Hematopoietic multipotent progenitor cell treated with erythropoietin and hydrocortisone succinate and interleukin-3 and kit ligand, for 4 days (in vitro differentiated cells): ENCODE measurements around the gene FAM90A1.
A peak's percentile ranks its signal among the peaks of the same experiment; 100 is the strongest.
"Not testable (repeated sequence)": the region's sequence is repeated elsewhere in the genome, so short reads cannot be mapped to it uniquely, and the experiment has no call there.

Experiments
- DNase-seq: peaks from one replicate; pipeline ENCODE4 v3.0.0-alpha.2; 2015

Gene FAM90A1

GRCh38 chr12:8226992-8227731, at the start of gene FAM90A1:
Gene FAM90A1, minus strand, starts transcription at chr12:8227618. Its CDS starts 2,786 bp downstream, at chr12:8224832.
- DNase-seq: peak; percentile 37

GRCh38 chr12:8276397-8276796, 49.0 kb upstream of the FAM90A1 start:
- DNase-seq: not testable (repeated sequence)

GRCh38 chr12:8266706-8267105, 39.3 kb upstream of the FAM90A1 start:
- DNase-seq: peak; percentile 6

GRCh38 chr12:8264236-8264635, 36.8 kb upstream of the FAM90A1 start:
- not testable (repeated sequence) for DNase-seq

GRCh38 chr12:8261111-8261554, 33.7 kb upstream of the FAM90A1 start:
- peak; percentile 83 for DNase-seq

- DNase-seq: not testable (repeated sequence)
Observed at GRCh38 chr12:8256356-8256755, 28.9 kb upstream of the FAM90A1 start.

GRCh38 chr12:8254705-8255104, 27.3 kb upstream of the FAM90A1 start:
- DNase-seq: not testable (repeated sequence)

- DNase-seq: not testable (repeated sequence)
Observed at GRCh38 chr12:8252056-8252818, 24.8 kb upstream of the FAM90A1 start.

GRCh38 chr12:8251616-8252015, 24.2 kb upstream of the FAM90A1 start:
- peak; percentile 13 for DNase-seq

GRCh38 chr12:8246941-8247535, 19.6 kb upstream of the FAM90A1 start:
- not testable (repeated sequence) for DNase-seq

GRCh38 chr12:8243682-8244161, 16.3 kb upstream of the FAM90A1 start:
- DNase-seq: not testable (repeated sequence)

- DNase-seq: peak; percentile 97
Observed at GRCh38 chr12:8242880-8243681, 15.7 kb upstream of the FAM90A1 start.

- not testable (repeated sequence) for DNase-seq
Observed at GRCh38 chr12:8242622-8242879, 15.1 kb upstream of the FAM90A1 start.

- peak; percentile 30 for DNase-seq
Observed at GRCh38 chr12:8241917-8242621, 14.7 kb upstream of the FAM90A1 start.

- not testable (repeated sequence) for DNase-seq
Observed at GRCh38 chr12:8240340-8241114, 13.1 kb upstream of the FAM90A1 start.

GRCh38 chr12:8237031-8237430, 9.6 kb upstream of the FAM90A1 start:
- DNase-seq: not testable (repeated sequence)

GRCh38 chr12:8235316-8236157, 8.1 kb upstream of the FAM90A1 start:
- DNase-seq: not testable (repeated sequence)

- not testable (repeated sequence) for DNase-seq
Observed at GRCh38 chr12:8234746-8235145, 7.3 kb upstream of the FAM90A1 start.

GRCh38 chr12:8233935-8234495, 6.6 kb upstream of the FAM90A1 start:
- not testable (repeated sequence) for DNase-seq
